GM23338 (cell line): ENCODE measurements around the gene UNC13A. TPM values are rescaled to one million over a fixed set of nuclear protein-coding genes. Genes with fewer than 3 reads are reported as not detected.

Source experiments
- ATAC-seq: fragments of 200-7000 bp; cut with Tn5 transposase; 3 replicates; pipeline ENCODE4 v1.9.1; 2020
- DNase-seq: peaks from one replicate; pipeline ENCODE4 v3.0.0-alpha.2; 2015; ENCODE audit warnings: low spot score
- H2AFZ ChIP-seq: fragments of 200-600 bp; sonication (generic); 2 replicates; pipeline ENCODE4 v1.8.0; 2016; ENCODE audit warnings: antibody characterized with exemption, mild to moderate bottlenecking, moderate library complexity
- H3F3A ChIP-seq: fragments of 200-600 bp; sonication (generic); replicated peaks from 2 replicates; pipeline ENCODE4 v1.8.0; 2017; ENCODE audit warnings: antibody characterized with exemption, mixed run types, low read depth
- H3K27ac ChIP-seq: fragments of 200-600 bp; sonication (generic); 2 replicates; pipeline ENCODE4 v1.6.1; 2016; ENCODE audit warnings: low read depth
- H3K27me3 ChIP-seq: fragments of 200-600 bp; sonication (generic); 2 replicates; pipeline ENCODE4 v1.8.0; 2016; ENCODE audit warnings: mild to moderate bottlenecking, mixed run types, moderate library complexity; ENCODE audit not compliant: insufficient read depth
- H3K36me3 ChIP-seq: fragments of 200-600 bp; sonication (generic); 2 replicates; pipeline ENCODE4 v1.8.0; 2016; ENCODE audit warnings: mild to moderate bottlenecking; ENCODE audit not compliant: insufficient read depth
- H3K4me1 ChIP-seq: fragments of 200-600 bp; sonication (generic); 2 replicates; pipeline ENCODE4 v1.8.0; 2016; ENCODE audit warnings: mild to moderate bottlenecking, moderate library complexity; ENCODE audit not compliant: insufficient read depth
- H3K4me2 ChIP-seq: fragments of 200-600 bp; sonication (generic); 2 replicates; pipeline ENCODE4 v1.7.1; 2017; ENCODE audit warnings: mixed run types
- H3K4me3 ChIP-seq: fragments of 200-600 bp; sonication (generic); 2 replicates; pipeline ENCODE4 v1.6.1; 2016; ENCODE audit warnings: mixed run types
- H3K79me2 ChIP-seq: fragments of 200-600 bp; sonication (generic); replicated peaks from 2 replicates; pipeline ENCODE4 v1.8.0; 2017; ENCODE audit warnings: mild to moderate bottlenecking; ENCODE audit not compliant: insufficient read depth
- H3K9me2 ChIP-seq: fragments of 200-600 bp; sonication (generic); 2 replicates; pipeline ENCODE4 v1.8.0; 2017; ENCODE audit not compliant: insufficient read depth
- H4K20me1 ChIP-seq: fragments of 200-600 bp; sonication (generic); replicated peaks from 2 replicates; pipeline ENCODE4 v1.8.0; 2017; ENCODE audit warnings: mild to moderate bottlenecking; ENCODE audit not compliant: insufficient read depth
- H3K27ac Mint-ChIP-seq: 2 replicates; pipeline ENCODE4 v1.8.0; 2020; ENCODE audit warnings: inconsistent platforms, mild to moderate bottlenecking, moderate library complexity, mixed read lengths
- H3K27me3 Mint-ChIP-seq: 3 replicates; pipeline ENCODE4 v1.8.0; 2022; ENCODE audit warnings: low read depth, mild to moderate bottlenecking, moderate library complexity, mixed read lengths, inconsistent platforms; ENCODE audit not compliant: insufficient read depth, poor library complexity
- H3K36me3 Mint-ChIP-seq: 3 replicates; pipeline ENCODE4 v1.8.0; 2021; ENCODE audit warnings: low read depth, mild to moderate bottlenecking, inconsistent platforms, moderate library complexity, mixed read lengths
- H3K4me1 Mint-ChIP-seq: 3 replicates; pipeline ENCODE4 v1.8.0; 2020; ENCODE audit warnings: mild to moderate bottlenecking, inconsistent platforms, mixed read lengths
- H3K4me3 Mint-ChIP-seq: 3 replicates; pipeline ENCODE4 v1.8.0; 2021; ENCODE audit warnings: moderate library complexity, mild to moderate bottlenecking, inconsistent platforms, mixed read lengths
- H3K9me3 Mint-ChIP-seq: 3 replicates; pipeline ENCODE4 v1.8.0; 2020; ENCODE audit warnings: moderate library complexity, mild to moderate bottlenecking, inconsistent platforms, mixed read lengths
- CREB1 ChIP-seq: fragments of 250-450 bp; sonication (Bioruptor Pico); IDR thresholded peaks from 2 replicates; pipeline ENCODE4 v1.5.0; 2020; ENCODE audit warnings: low read depth, mild to moderate bottlenecking, moderate library complexity
- CTCF ChIP-seq, 2 experiments: fragments of 200-600 bp in 1 of 2; sonication (generic) in 1 of 2; conservative IDR thresholded peaks; 2 replicates each; pipeline versions ENCODE4 v1.5.1 to v1.6.1; 2016 to 2017; ENCODE audit warnings: antibody characterized with exemption in 2 of 2, low read depth in 2 of 2, mild to moderate bottlenecking in 2 of 2, moderate library complexity in 1 of 2
- ETS1 ChIP-seq: IDR thresholded peaks from 2 replicates; pipeline ENCODE4 v1.6.1; 2016; ENCODE audit warnings: antibody characterized with exemption
- EZH2 ChIP-seq: fragments of 200-600 bp; sonication (generic); IDR thresholded peaks from one replicate; pipeline ENCODE4 v1.8.0; 2017; ENCODE audit warnings: antibody characterized with exemption, mild to moderate bottlenecking, low read depth; ENCODE audit not compliant: unreplicated experiment
- JUNB ChIP-seq: IDR thresholded peaks from one replicate; pipeline ENCODE4 v1.6.1; 2016; ENCODE audit warnings: antibody characterized with exemption; ENCODE audit not compliant: unreplicated experiment
- STAT1 ChIP-seq: IDR thresholded peaks from one replicate; pipeline ENCODE4 v1.6.1; 2016; ENCODE audit warnings: antibody characterized with exemption; ENCODE audit not compliant: unreplicated experiment
- ZNF331 ChIP-seq: fragments of 250-450 bp; sonication (Bioruptor Pico); IDR thresholded peaks from 2 replicates; pipeline ENCODE4 v1.5.0; 2020; ENCODE audit warnings: low read depth, mild to moderate bottlenecking, moderate library complexity
- ZNF462 ChIP-seq: fragments of 250-450 bp; sonication (Bioruptor Pico); IDR thresholded peaks from 2 replicates; pipeline ENCODE4 v1.5.0; 2020; ENCODE audit warnings: mild to moderate bottlenecking, moderate library complexity
- polyA plus RNA-seq: library from polyadenylated mRNA; unstranded; fragments of >200 nt; fragmentation: Nextera tagmentation; extraction: Ambion mirVana; gene quantifications from 2 replicates; pipeline ENCODE4 v1.2.1, GENCODE V29; 2016
- total RNA-seq: library from RNA; depleted of rRNA; stranded (reverse); fragments of >200 nt; shearing (Covaris generic); gene quantifications from 2 replicates; pipeline ENCODE4 v1.2.3, GENCODE V29; 2014

UNC13A gene
- total and polyA plus RNA-seq, 2 experiments from 2014 or later, result 9.5 to 30.4 TPM

GRCh38 chr19:17620696-17621095 lies 67.5 kb downstream of the UNC13A start:
- no peak overlapping the region for H3K4me3 ChIP-seq
- H3K9me2 ChIP-seq, result no peaks in the 10 kb centered on the region
- no peak overlapping the region for H2AFZ ChIP-seq
- ATAC-seq (no peak), DNase-seq (no peak)
- no peaks in the 10 kb centered on the region for H4K20me1 ChIP-seq
- peaks cover 2% of the 10 kb centered on the region; the same call in 1 of the 2 replicates for H3K4me1 ChIP-seq
- Mint-ChIP-seq H3K36me3 (peaks cover 73% of the 10 kb centered on the region), H3K27ac (no peak overlapping the region), H3K27me3 (peaks cover 15% of the 10 kb centered on the region), H3K9me3 (no peaks in the 10 kb centered on the region; the same call in 2 of the 3 replicates), H3K4me3 (no peak overlapping the region), H3K4me1 (peaks cover 6% of the 10 kb centered on the region; the same call in 2 of the 3 replicates)
- no peaks in the 10 kb centered on the region for H3K27me3 ChIP-seq
- H3K79me2 ChIP-seq, result no peaks in the 10 kb centered on the region
- no peak for TF ChIP-seq CREB1 (CRISPR knock-in tag)
- no peak for TF ChIP-seq ETS1
- TF ChIP-seq STAT1, result no peak
- TF ChIP-seq CTCF (conservative IDR thresholded peaks at IDR 0.05; ENCODE audit: low read depth in 2 of 2), result no peak
- TF ChIP-seq ZNF331 (CRISPR knock-in tag), result no peak
- TF ChIP-seq EZH2, result no peak
- TF ChIP-seq JUNB, result no peak
- no peak for TF ChIP-seq ZNF462 (CRISPR knock-in tag)
- H3K4me2 ChIP-seq, result no peak overlapping the region
- H3K36me3 ChIP-seq, result 0 out of 2 replicates have a peak, but pooled peaks cover 4% of the 10 kb centered on the region
- peaks cover 6% of the 10 kb centered on the region; the same call in 1 of the 2 replicates for H3F3A ChIP-seq
- H3K27ac ChIP-seq, result no peak overlapping the region
